ENCODE results near the gene IDH1.
"Not testable (repeated sequence)": the region's sequence is repeated elsewhere in the genome, so short reads cannot be mapped to it uniquely, and the experiment has no call there.

GRCh38 chr2:208267526-208267925 is 12.7 kb upstream of the IDH1 start:
- TF ChIP-seq POLR2A (IDR thresholded peaks at IDR 0.05); CTCF (IDR thresholded peaks at IDR 0.05); POLR2AphosphoS5 (IDR thresholded peaks at IDR 0.05; ENCODE audit: insufficient read depth in 1 of 2, low read depth in 1 of 2): not testable (repeated sequence)

All from vagina (tissue), 2 donors.